IgD-negative memory B cell (primary cell): ENCODE measurements around the gene GIMAP6. TPM values are rescaled to one million over a fixed set of nuclear protein-coding genes. Genes with fewer than 3 reads are reported as not detected.
"Not testable (repeated sequence)": the region's sequence is repeated elsewhere in the genome, so short reads cannot be mapped to it uniquely, and the experiment has no call there.

Source experiments
- H3K27ac Mint-ChIP-seq, 3 donors: one replicate each; pipeline ENCODE4 v1.8.0; 2020 to 2022; ENCODE audit warnings: mild to moderate bottlenecking in 3 of 3, mixed read lengths in 3 of 3, moderate library complexity in 1 of 3
- H3K27me3 Mint-ChIP-seq: one replicate; pipeline ENCODE4 v1.8.0; 2021; ENCODE audit warnings: mixed read lengths
- H3K36me3 Mint-ChIP-seq: one replicate; pipeline ENCODE4 v1.8.0; 2020; ENCODE audit warnings: mild to moderate bottlenecking, mixed read lengths
- H3K4me1 Mint-ChIP-seq, 3 donors: one replicate each; pipeline ENCODE4 v1.8.0; 2020 to 2022; ENCODE audit warnings: mixed read lengths in 3 of 3, mild to moderate bottlenecking in 1 of 3
- H3K4me3 Mint-ChIP-seq, 4 donors: one replicate each; pipeline ENCODE4 v1.8.0; 2020 to 2022; ENCODE audit warnings: mild to moderate bottlenecking in 4 of 4, mixed read lengths in 4 of 4, moderate library complexity in 3 of 4
- H3K9me3 Mint-ChIP-seq, 3 donors: one replicate each; pipeline ENCODE4 v1.8.0; 2020 to 2021; ENCODE audit warnings: mixed read lengths in 3 of 3, mild to moderate bottlenecking in 1 of 3
- polyA plus RNA-seq: library from polyadenylated mRNA; unstranded; fragments of 300-500 nt; fragmentation: Illumina TruSeq; gene quantifications from one replicate; pipeline ENCODE4 v1.2.3, GENCODE V29; 2021

Gene GIMAP6
- polyA plus RNA-seq, 1 donor from 2014 or later = 4.6 TPM

GRCh38 chr7:150626696-150627095 is 5.5 kb downstream of the GIMAP6 start:
- H3K36me3 Mint-ChIP-seq = peaks cover 6% of the 10 kb centered on the region
- peaks cover under 1% of the 10 kb centered on the region for H3K27me3 Mint-ChIP-seq
- no peak overlapping the region for H3K4me3 Mint-ChIP-seq
- H3K27ac Mint-ChIP-seq = no peak overlapping the region
- peaks cover 0 to under 1% (median under 1%) of the 10 kb centered on the region in 3 donors for H3K4me1 Mint-ChIP-seq
- peaks cover 0 to 2% (median 0%) of the 10 kb centered on the region in 3 donors for H3K9me3 Mint-ChIP-seq

GRCh38 chr7:150621376-150621775 is 10.8 kb downstream of the GIMAP6 start:
- Mint-ChIP-seq H3K27ac (no peak overlapping the region), H3K27me3 (no peaks in the 10 kb centered on the region), H3K36me3 (no peaks in the 10 kb centered on the region), H3K4me3 (no peak overlapping the region), H3K4me1 (peaks cover 0 to 1% (median 0%) of the 10 kb centered on the region in 3 donors), H3K9me3 (peaks cover 0 to 4% (median 0%) of the 10 kb centered on the region in 3 donors)

- H3K4me3 Mint-ChIP-seq = no peak overlapping the region
- no peaks in the 10 kb centered on the region for H3K36me3 Mint-ChIP-seq
- H3K9me3 Mint-ChIP-seq = peaks cover 0 to 4% (median 0%) of the 10 kb centered on the region in 3 donors
- no peaks in the 10 kb centered on the region for H3K27me3 Mint-ChIP-seq
- H3K27ac Mint-ChIP-seq = peak overlapping the region in 1 of 3 donors; percentile 18
- peaks cover 0 to 1% (median 0%) of the 10 kb centered on the region in 3 donors for H3K4me1 Mint-ChIP-seq
These were observed 11.4 kb downstream of the GIMAP6 start for GRCh38 chr7:150620617-150621371.

- no peaks in the 10 kb centered on the region for H3K27me3 Mint-ChIP-seq
- H3K4me3 Mint-ChIP-seq = no peak overlapping the region
- peaks cover 0 to 4% (median 0%) of the 10 kb centered on the region in 3 donors for H3K9me3 Mint-ChIP-seq
- H3K27ac Mint-ChIP-seq = no peak overlapping the region
- peaks cover 0 to 1% (median 0%) of the 10 kb centered on the region in 3 donors for H3K4me1 Mint-ChIP-seq
- H3K36me3 Mint-ChIP-seq = no peaks in the 10 kb centered on the region
These were observed 12.1 kb downstream of the GIMAP6 start for GRCh38 chr7:150620061-150620460.

- not testable (repeated sequence) for H3K4me1 Mint-ChIP-seq, H3K27ac Mint-ChIP-seq, H3K27me3 Mint-ChIP-seq
These were observed 16.9 kb downstream of the GIMAP6 start for GRCh38 chr7:150615221-150615755.

GRCh38 chr7:150614426-150614825 is 17.8 kb downstream of the GIMAP6 start:
- not testable (repeated sequence) for H3K4me3 Mint-ChIP-seq, H3K9me3 Mint-ChIP-seq, H3K27me3 Mint-ChIP-seq, H3K36me3 Mint-ChIP-seq, H3K4me1 Mint-ChIP-seq
- H3K27ac Mint-ChIP-seq = peak overlapping the region in 1 of 3 donors; percentile 18

More at GRCh38 chr7:150615221-150615755, 16.9 kb downstream of the GIMAP6 start:
- not testable (repeated sequence) for H3K9me3 Mint-ChIP-seq, H3K4me3 Mint-ChIP-seq, H3K36me3 Mint-ChIP-seq

- H3K27ac Mint-ChIP-seq = peak overlapping the region in 1 of 3 donors; percentile 18
- H3K9me3 Mint-ChIP-seq = peaks cover 3 to 4% (median 4%) of the 10 kb centered on the region in 3 donors
These were observed 18.3 kb downstream of the GIMAP6 start for GRCh38 chr7:150613880-150614279.

GRCh38 chr7:150612925-150613324 is 19.3 kb downstream of the GIMAP6 start:
- peaks cover 3 to 4% (median 4%) of the 10 kb centered on the region in 3 donors for H3K9me3 Mint-ChIP-seq
- no peaks in the 10 kb centered on the region for H3K27me3 Mint-ChIP-seq
- no peaks in the 10 kb centered on the region for H3K36me3 Mint-ChIP-seq
- H3K4me1 Mint-ChIP-seq = peaks cover 0 to 1% (median 0%) of the 10 kb centered on the region in 3 donors
- H3K4me3 Mint-ChIP-seq = no peak overlapping the region
- no peak overlapping the region for H3K27ac Mint-ChIP-seq

More at GRCh38 chr7:150613880-150614279, 18.3 kb downstream of the GIMAP6 start:
- no peaks in the 10 kb centered on the region for H3K36me3 Mint-ChIP-seq
- no peak overlapping the region for H3K4me3 Mint-ChIP-seq
- no peaks in the 10 kb centered on the region for H3K27me3 Mint-ChIP-seq
- H3K4me1 Mint-ChIP-seq = peaks cover 0 to 1% (median 0%) of the 10 kb centered on the region in 3 donors

GRCh38 chr7:150610233-150610632 is 22.0 kb downstream of the GIMAP6 start:
- Mint-ChIP-seq H3K9me3 (peaks cover 0 to 4% (median 3%) of the 10 kb centered on the region in 3 donors), H3K4me1 (no peaks in the 10 kb centered on the region), H3K4me3 (no peak overlapping the region), H3K27me3 (peaks cover 3% of the 10 kb centered on the region), H3K27ac (no peak overlapping the region), H3K36me3 (no peaks in the 10 kb centered on the region)

GRCh38 chr7:150603600-150603999 is 28.6 kb downstream of the GIMAP6 start:
- H3K27ac Mint-ChIP-seq, H3K27me3 Mint-ChIP-seq, H3K4me1 Mint-ChIP-seq, H3K9me3 Mint-ChIP-seq, H3K4me3 Mint-ChIP-seq, H3K36me3 Mint-ChIP-seq: not testable (repeated sequence)

GRCh38 chr7:150595361-150595760 is 36.8 kb downstream of the GIMAP6 start:
- Mint-ChIP-seq H3K4me1 (peaks cover 0 to 2% (median 0%) of the 10 kb centered on the region in 3 donors), H3K27me3 (peaks cover 7% of the 10 kb centered on the region), H3K4me3 (no peak overlapping the region), H3K36me3 (peaks cover 7% of the 10 kb centered on the region), H3K9me3 (peaks cover 8 to 21% (median 20%) of the 10 kb centered on the region in 3 donors), H3K27ac (no peak overlapping the region)

GRCh38 chr7:150594805-150595204 is 37.4 kb downstream of the GIMAP6 start:
- peaks cover 7% of the 10 kb centered on the region for H3K36me3 Mint-ChIP-seq
- peaks cover 8 to 21% (median 19%) of the 10 kb centered on the region in 3 donors for H3K9me3 Mint-ChIP-seq
- no peak overlapping the region for H3K4me3 Mint-ChIP-seq
- no peaks in the 10 kb centered on the region for H3K4me1 Mint-ChIP-seq
- peaks cover 7% of the 10 kb centered on the region for H3K27me3 Mint-ChIP-seq
- no peak overlapping the region for H3K27ac Mint-ChIP-seq

- Mint-ChIP-seq H3K9me3 (peaks cover 8 to 17% (median 11%) of the 10 kb centered on the region in 3 donors), H3K4me3 (no peak overlapping the region), H3K36me3 (peaks cover 2% of the 10 kb centered on the region), H3K4me1 (peaks cover 0 to 12% (median 0%) of the 10 kb centered on the region in 3 donors), H3K27me3 (peaks cover 5% of the 10 kb centered on the region), H3K27ac (peak overlapping the region in 1 of 3 donors; percentile 62)
These were observed 44.6 kb downstream of the GIMAP6 start for GRCh38 chr7:150587551-150587950.

GRCh38 chr7:150586785-150587152 is 45.4 kb downstream of the GIMAP6 start:
- Mint-ChIP-seq H3K9me3 (peaks cover 3 to 10% (median 4%) of the 10 kb centered on the region in 3 donors), H3K27me3 (peaks cover 3% of the 10 kb centered on the region), H3K4me3 (peak overlapping the region in 1 of 4 donors; percentile 20), H3K27ac (peak overlapping the region in 1 of 3 donors; percentile 62), H3K4me1 (peaks cover 0 to 12% (median 0%) of the 10 kb centered on the region in 3 donors), H3K36me3 (no peaks in the 10 kb centered on the region)

- Mint-ChIP-seq H3K27ac (peak overlapping the region in 1 of 3 donors; percentile 21), H3K36me3 (no peaks in the 10 kb centered on the region), H3K9me3 (peaks cover 0 to 8% (median 3%) of the 10 kb centered on the region in 3 donors), H3K27me3 (peaks cover 3% of the 10 kb centered on the region), H3K4me1 (peaks cover 0 to 13% (median 0%) of the 10 kb centered on the region in 3 donors), H3K4me3 (no peak overlapping the region)
These were observed 46.0 kb downstream of the GIMAP6 start for GRCh38 chr7:150586068-150586784.
